IPS DF 6.9 (cell line): ENCODE results near the gene EMD.
A peak's percentile ranks its signal among the peaks of the same experiment; 100 is the strongest.

Experiments used
- DNase-seq: peaks from one replicate; pipeline ENCODE4 v3.0.0-alpha.2; 2013; ENCODE audit warnings: low read depth, low spot score
- H3K27ac ChIP-seq: one replicate; pipeline ENCODE4 v1.5.1; 2013; ENCODE audit warnings: low read length, control low read depth
- H3K27me3 ChIP-seq: 2 replicates; pipeline ENCODE4 v1.6.1; 2013; ENCODE audit warnings: mild to moderate bottlenecking, low read length; ENCODE audit not compliant: control insufficient read depth, insufficient read depth
- H3K36me3 ChIP-seq: 2 replicates; pipeline ENCODE4 v1.6.1; 2013; ENCODE audit warnings: low read length; ENCODE audit not compliant: control insufficient read depth, insufficient read depth
- H3K4me1 ChIP-seq: 2 replicates; pipeline ENCODE4 v1.6.1; 2013; ENCODE audit warnings: low read length; ENCODE audit not compliant: control insufficient read depth, insufficient read depth
- H3K4me3 ChIP-seq: 2 replicates; pipeline ENCODE4 v1.5.1; 2013; ENCODE audit warnings: mild to moderate bottlenecking, low read length
- H3K9me3 ChIP-seq: 2 replicates; pipeline ENCODE4 v1.6.1; 2013; ENCODE audit warnings: low read length, inconsistent platforms; ENCODE audit not compliant: control insufficient read depth, insufficient read depth
- WGBS: extraction: QIAGEN DNeasy Blood & Tissue Kit; methylation state at CpG from one replicate; pipeline ENCODE4 v1.1.7; 2013; ENCODE audit warnings: mixed read lengths, missing lambda C conversion rate; ENCODE audit not compliant: insufficient read length, insufficient coverage; 5-methylcytosine and 5-hydroxymethylcytosine counted together

Gene EMD

GRCh38 chrX:154365997-154366665, 13.0 kb upstream of the EMD start:
- H3K9me3 ChIP-seq = no peaks in the 10 kb centered on the region
- no peak overlapping the region for H3K4me3 ChIP-seq
- H3K27me3 ChIP-seq = no peaks in the 10 kb centered on the region
- no peaks in the 10 kb centered on the region for H3K4me1 ChIP-seq
- H3K36me3 ChIP-seq = peaks cover 66% of the 10 kb centered on the region
- no peak overlapping the region for H3K27ac ChIP-seq
- no CpG with 5 or more reads among the region's 32 CpGs for WGBS
- DNase-seq = no peak

GRCh38 chrX:154366666-154367055, 12.4 kb upstream of the EMD start:
- DNase-seq = no peak
- Histone ChIP-seq H3K27me3 (no peaks in the 10 kb centered on the region), H3K36me3 (peaks cover 61% of the 10 kb centered on the region), H3K27ac (no peak overlapping the region), H3K4me3 (no peak overlapping the region), H3K4me1 (no peaks in the 10 kb centered on the region), H3K9me3 (no peaks in the 10 kb centered on the region)
- WGBS = no CpG with 5 or more reads among the region's 11 CpGs

- no peak for DNase-seq
- Histone ChIP-seq H3K27ac (no peak overlapping the region), H3K4me1 (0 out of 2 replicates have a peak, but pooled peaks cover under 1% of the 10 kb centered on the region), H3K27me3 (no peaks in the 10 kb centered on the region), H3K4me3 (no peak overlapping the region), H3K9me3 (no peaks in the 10 kb centered on the region), H3K36me3 (peaks cover 50% of the 10 kb centered on the region)
- no CpG with 5 or more reads among the region's 31 CpGs for WGBS
These were observed 11.4 kb upstream of the EMD start for GRCh38 chrX:154367474-154368308.

- H3K36me3 ChIP-seq = peaks cover 44% of the 10 kb centered on the region
- H3K4me1 ChIP-seq = peaks cover 3% of the 10 kb centered on the region
- H3K27me3 ChIP-seq = no peaks in the 10 kb centered on the region
- no peak overlapping the region for H3K27ac ChIP-seq
- peak overlapping the region; percentile 27; the same call in 1 of the 2 replicates for H3K4me3 ChIP-seq
- WGBS = no CpG with 5 or more reads among the region's 16 CpGs
- H3K9me3 ChIP-seq = no peaks in the 10 kb centered on the region
- no peak for DNase-seq
These were observed 10.3 kb upstream of the EMD start for GRCh38 chrX:154368630-154369448.

- peaks cover 36% of the 10 kb centered on the region for H3K36me3 ChIP-seq
- H3K9me3 ChIP-seq = no peaks in the 10 kb centered on the region
- H3K4me1 ChIP-seq = peaks cover 6% of the 10 kb centered on the region
- H3K27ac ChIP-seq = no peak overlapping the region
- no peak for DNase-seq
- no peaks in the 10 kb centered on the region for H3K27me3 ChIP-seq
- no CpG with 5 or more reads among the region's 13 CpGs for WGBS
- peak overlapping the region; percentile 100 for H3K4me3 ChIP-seq
These were observed 9.4 kb upstream of the EMD start for GRCh38 chrX:154369449-154370299.

GRCh38 chrX:154370300-154371016, 8.6 kb upstream of the EMD start:
- no peaks in the 10 kb centered on the region for H3K9me3 ChIP-seq
- no peak overlapping the region for H3K27ac ChIP-seq
- no CpG with 5 or more reads among the region's 63 CpGs for WGBS
- peaks cover 29% of the 10 kb centered on the region for H3K36me3 ChIP-seq
- H3K4me1 ChIP-seq = peaks cover 7% of the 10 kb centered on the region
- no peak for DNase-seq
- peak overlapping the region; percentile 100 for H3K4me3 ChIP-seq
- H3K27me3 ChIP-seq = no peaks in the 10 kb centered on the region

GRCh38 chrX:154371017-154371788, 7.9 kb upstream of the EMD start:
- DNase-seq = no peak
- Histone ChIP-seq H3K36me3 (peaks cover 22% of the 10 kb centered on the region), H3K27ac (no peak overlapping the region), H3K4me1 (peaks cover 7% of the 10 kb centered on the region), H3K4me3 (peak overlapping the region; percentile 100), H3K9me3 (no peaks in the 10 kb centered on the region), H3K27me3 (no peaks in the 10 kb centered on the region)
- WGBS = no CpG with 5 or more reads among the region's 77 CpGs

- Histone ChIP-seq H3K36me3 (peaks cover 15% of the 10 kb centered on the region), H3K4me3 (peak overlapping the region; percentile 39; the same call in 1 of the 2 replicates), H3K27ac (no peak overlapping the region), H3K4me1 (peaks cover 7% of the 10 kb centered on the region), H3K27me3 (no peaks in the 10 kb centered on the region), H3K9me3 (no peaks in the 10 kb centered on the region)
- DNase-seq = no peak
- no CpG with 5 or more reads among the region's 43 CpGs for WGBS
These were observed 7.2 kb upstream of the EMD start for GRCh38 chrX:154371789-154372300.

- peaks cover 8% of the 10 kb centered on the region for H3K36me3 ChIP-seq
- H3K27ac ChIP-seq = no peak overlapping the region
- no peak for DNase-seq
- no peaks in the 10 kb centered on the region for H3K9me3 ChIP-seq
- H3K4me1 ChIP-seq = peaks cover 9% of the 10 kb centered on the region
- WGBS = no CpG with 5 or more reads among the region's 5 CpGs
- no peak overlapping the region for H3K4me3 ChIP-seq
- H3K27me3 ChIP-seq = no peaks in the 10 kb centered on the region
These were observed 6.5 kb upstream of the EMD start for GRCh38 chrX:154372612-154373022.
